GM12878 (cell line): ENCODE measurements around the gene ARL13A. TPM values are rescaled to one million over a fixed set of nuclear protein-coding genes. Genes with fewer than 3 reads are reported as not detected.

ENCODE experiments used
- ATAC-seq: fragments of 200-7000 bp; cut with Tn5 transposase; 3 replicates; pipeline ENCODE4 v1.9.1; 2020; ENCODE audit warnings: mild to moderate bottlenecking, moderate library complexity
- BruUV-seq: library from RNA; stranded (reverse); fragments of 400-500 nt; replicated peaks from 2 replicates; lab custom pipeline; 2021; lab: Mats Ljungman, UMichigan
- CTCF ChIA-PET: fragments of 300-600 bp; sonication (Branson Sonifier 250); formaldehyde crosslinking; extraction: SDS; loops from one replicate; lab custom pipeline; 2021; ENCODE audit warnings: inconsistent platforms; lab: Yijun Ruan, JAX
- POLR2A ChIA-PET: fragments of 350-600 bp; formaldehyde crosslinking; extraction: SDS; loops from one replicate; lab custom pipeline; 2021; ENCODE audit warnings: inconsistent platforms; lab: Charles Lee
- RAD21 ChIA-PET: fragments of 300-600 bp; sonication (Branson Sonifier 250); formaldehyde crosslinking; loops from one replicate; lab custom pipeline; 2023; ENCODE audit warnings: antibody characterized with exemption; ENCODE audit not compliant: unreplicated experiment; lab: Charles Lee
- SMC1A ChIA-PET: fragments of 300-600 bp; sonication (Branson Sonifier 250); formaldehyde crosslinking; loops from one replicate; lab custom pipeline; 2023; ENCODE audit not compliant: unreplicated experiment, uncharacterized antibody; lab: Charles Lee
- DNase-seq: peaks from one replicate; pipeline ENCODE4 v3.0.0-alpha.2; 2011; ENCODE audit warnings: low read depth, low spot score
- FAIRE-seq: peaks from 3 replicates; lab custom pipeline; 2011; peaks lifted over from hg19 to GRCh38; lab: Jason Lieb, UNC
- H2AFZ ChIP-seq: 2 replicates; pipeline ENCODE4 v1.6.0; 2011; ENCODE audit warnings: low read depth, low read length, control low read depth; ENCODE audit not compliant: control insufficient read depth
- H3K27ac ChIP-seq: 2 replicates; pipeline ENCODE4 v1.5.1; 2011; ENCODE audit warnings: control low read depth; ENCODE audit not compliant: control insufficient read depth, insufficient read depth
- H3K27me3 ChIP-seq, 2 experiments: replicated peaks in 1 of 2; 2 replicates each; pipeline versions ENCODE4 v1.6.0 to v1.6.1; 2011; ENCODE audit warnings: low read length in 1 of 2; ENCODE audit not compliant: control insufficient read depth in 2 of 2, insufficient read depth in 2 of 2
- H3K36me3 ChIP-seq, 2 experiments: 2 replicates each; pipeline ENCODE4 v1.5.1; 2011; ENCODE audit warnings: low read length in 1 of 2; ENCODE audit not compliant: control insufficient read depth in 2 of 2, insufficient read depth in 2 of 2
- H3K4me1 ChIP-seq: 2 replicates; pipeline ENCODE4 v1.6.1; 2011; ENCODE audit warnings: mild to moderate bottlenecking, low read length, moderate library complexity, mixed read lengths; ENCODE audit not compliant: control insufficient read depth, insufficient read depth
- H3K4me2 ChIP-seq: 2 replicates; pipeline ENCODE4 v1.6.0; 2011; ENCODE audit warnings: control low read depth; ENCODE audit not compliant: control insufficient read depth, insufficient read depth
- H3K4me3 ChIP-seq: fragments of 200-600 bp; sonication (generic); 2 replicates; pipeline ENCODE4 v1.5.1; 2016
- H3K79me2 ChIP-seq: 2 replicates; pipeline ENCODE4 v1.6.0; 2011; ENCODE audit warnings: low read length; ENCODE audit not compliant: control insufficient read depth, insufficient read depth
- H3K9ac ChIP-seq: 2 replicates; pipeline ENCODE4 v1.8.0; 2011; ENCODE audit warnings: low read length, control low read depth, mixed read lengths; ENCODE audit not compliant: control insufficient read depth, insufficient read depth
- H3K9me3 ChIP-seq: replicated peaks from 3 replicates; pipeline ENCODE4 v1.5.1; 2011; ENCODE audit warnings: mild to moderate bottlenecking, low read length; ENCODE audit not compliant: control insufficient read depth, insufficient read depth
- H4K20me1 ChIP-seq: 2 replicates; pipeline ENCODE4 v1.6.0; 2011; ENCODE audit not compliant: control insufficient read depth, insufficient read depth
- BCLAF1 ChIP-seq: fragments of 450-650 bp; IDR thresholded peaks from 2 replicates; pipeline ENCODE4 v1.6.1; 2017; ENCODE audit warnings: antibody characterized with exemption, mild to moderate bottlenecking, moderate library complexity
- GATAD2B ChIP-seq: fragments of 450-650 bp; conservative IDR thresholded peaks from 2 replicates; pipeline ENCODE4 v1.6.1; 2017; ENCODE audit warnings: low read depth, mild to moderate bottlenecking, moderate library complexity
- NR2C2 ChIP-seq: IDR thresholded peaks from 2 replicates; pipeline ENCODE4 v1.6.1; 2011; ENCODE audit warnings: borderline replicate concordance, low read depth; ENCODE audit not compliant: control insufficient read depth, insufficient read length
- PAX5 ChIP-seq: IDR thresholded peaks from 2 replicates; pipeline ENCODE4 v1.6.1; 2011; ENCODE audit warnings: low read depth, low read length, borderline replicate concordance
- PRDM15 ChIP-seq: fragments of 450-650 bp; formaldehyde crosslinking; IDR thresholded peaks from 2 replicates; pipeline ENCODE4 v1.4.0; 2020; ENCODE audit warnings: mild to moderate bottlenecking, moderate library complexity
- RBBP5 ChIP-seq: fragments of 200-600 bp; sonication (generic); conservative IDR thresholded peaks from 2 replicates; pipeline ENCODE4 v1.6.1; 2016
- SMC3 ChIP-seq: IDR thresholded peaks from 2 replicates; pipeline ENCODE4 v1.6.1; 2011; ENCODE audit warnings: low read length, improper control_type of control experiment, borderline replicate concordance
- YBX1 ChIP-seq: fragments of 450-650 bp; IDR thresholded peaks from 2 replicates; pipeline ENCODE4 v1.6.1; 2016; ENCODE audit warnings: antibody characterized with exemption
- WGBS: methylation state at CpG from one replicate; pipeline ENCODE4 v1.1.6; 2016; ENCODE audit warnings: low lambda C conversion rate; ENCODE audit not compliant: insufficient replicate concordance, insufficient coverage; ENCODE audit errors: missing lambda C conversion rate; 5-methylcytosine and 5-hydroxymethylcytosine counted together
- in situ Hi-C: fragments of 300-500 bp; cut with MboI; formaldehyde crosslinking; loops from 9 replicates; pipeline ENCODE4 v1.14.3; 2018; ENCODE audit warnings: mixed read lengths
- intact Hi-C: fragments of 100-400 bp; cut with micrococcal nuclease; formaldehyde crosslinking; loops from one replicate; pipeline ENCODE4 v1.14.2; 2022; ENCODE audit not compliant: unreplicated experiment
- polyA plus RNA-seq, 11 experiments: library from polyadenylated mRNA; depleted of rRNA in 4 of 11; unstranded in 6 of 11; stranded (reverse) in 5 of 11; fragments of >200 nt; fragmentation: Nextera tagmentation in 4 of 11; fragmentation: Illumina TruSeq in 1 of 11; extraction: Ambion mirVana in 4 of 11; extraction: Trizol in 1 of 11; gene quantifications; 1 replicate in 1 of 11; 2 replicates in 10 of 11; pipeline versions ENCODE4 v1.2.1 to v1.2.3, GENCODE V29; 2011 to 2016; ENCODE audit warnings: inconsistent platforms in 2 of 11, missing spikeins in 2 of 11, low read depth in 1 of 11
- total RNA-seq, 4 experiments: library from RNA; depleted of rRNA in 3 of 4; stranded (reverse); fragments of >200 nt in 3 of 4; fragmentation: Illumina TruSeq in 1 of 4; extraction: Trizol in 1 of 4; gene quantifications; 2 replicates each; pipeline versions ENCODE4 v1.2.1 to v1.2.3, GENCODE V29; 2013 to 2021

The ARL13A gene
- total and polyA plus RNA-seq, 10 of the 15 experiments (the other 5 are each of a cell fraction or from before 2014, with no cell fraction given), result not detected

GRCh38 chrX:100946299-100946927, 23.1 kb upstream of the ARL13A start (continued):
- no peak for TF ChIP-seq RBBP5

- no peaks in the 10 kb centered on the region for H4K20me1 ChIP-seq
- no peaks in the 10 kb centered on the region for H3K4me1 ChIP-seq
- H3K27me3 ChIP-seq, result no peaks in the 10 kb centered on the region
- H3K36me3 ChIP-seq, result no peaks in the 10 kb centered on the region
- no peak overlapping the region for H3K9ac ChIP-seq
- POLR2A ChIA-PET, result no interaction called here
- intact Hi-C loops, result no loop called here
- in situ Hi-C loops, result no loop called here
- BruUV-seq, result no TSS peak
- DNase-seq (no peak), FAIRE-seq (no peak), ATAC-seq (no peak)
- CTCF ChIA-PET, result no interaction called here
- H3K79me2 ChIP-seq, result no peaks in the 10 kb centered on the region
- no peak overlapping the region for H3K4me3 ChIP-seq
- RAD21 ChIA-PET, result no interaction called here
- TF ChIP-seq SMC3 (no peak), GATAD2B (no peak), PAX5 (no peak), NR2C2 (no peak), BCLAF1 (no peak), PRDM15 (CRISPR knock-in tag) (no peak), YBX1 (no peak)
- H3K9me3 ChIP-seq, result no peaks in the 10 kb centered on the region
- no peak overlapping the region for H3K4me2 ChIP-seq
- 64% methylated on average over 1 of the region's 1 CpG for WGBS
- SMC1A ChIA-PET, result no interaction called here
- no peak overlapping the region for H3K27ac ChIP-seq
- H2AFZ ChIP-seq, result no peak overlapping the region
Observed at GRCh38 chrX:100948557-100948956, 21.0 kb upstream of the ARL13A start.
